ENCODE data around the gene CHERP.

DNA sequence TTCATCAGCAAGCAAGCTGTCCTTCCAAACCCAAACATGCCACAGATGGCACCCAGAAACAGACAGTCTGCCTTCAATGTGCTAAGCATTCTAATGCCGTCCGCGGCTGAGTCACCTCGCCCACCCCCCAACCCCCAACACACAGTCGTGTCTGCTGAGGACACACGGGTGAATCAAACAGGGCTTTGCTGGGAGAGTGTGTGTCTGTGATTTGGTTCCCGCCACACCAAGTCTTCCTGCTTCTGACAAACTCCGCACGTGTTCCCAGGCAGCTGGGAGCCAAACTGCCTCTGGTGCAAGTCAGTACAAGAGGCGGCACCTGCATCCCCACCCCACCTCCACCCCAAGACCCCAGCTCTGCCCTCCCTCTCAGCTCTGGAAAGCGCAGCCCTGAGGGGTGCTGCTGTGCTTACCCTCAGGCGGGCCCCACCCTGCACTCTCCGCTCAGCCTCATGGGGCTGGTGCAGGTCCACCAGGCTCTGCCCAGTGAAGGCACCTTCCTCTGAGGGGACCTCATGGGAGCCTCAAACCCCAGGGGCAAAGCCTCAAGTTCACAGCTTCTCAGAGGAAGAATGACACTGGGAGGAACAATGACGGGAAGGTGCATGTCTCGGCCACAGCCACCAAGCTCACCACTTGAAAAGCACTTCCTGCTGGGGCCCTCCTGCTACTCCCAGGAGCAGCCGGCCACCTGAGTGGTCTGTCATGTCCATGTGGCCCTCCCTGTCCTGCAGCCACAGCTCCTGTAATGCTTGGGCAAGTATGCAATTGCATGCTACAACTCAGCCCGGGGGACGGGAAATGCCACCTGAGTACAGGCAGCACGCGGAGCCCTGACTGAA lies 45.0 kb upstream of the CHERP start:
- TF ChIP-seq POLR2AphosphoS5 (IDR thresholded peaks at IDR 0.05), result peak in 1 of 2 donors; percentile 17
- TF ChIP-seq, protein P1, sequence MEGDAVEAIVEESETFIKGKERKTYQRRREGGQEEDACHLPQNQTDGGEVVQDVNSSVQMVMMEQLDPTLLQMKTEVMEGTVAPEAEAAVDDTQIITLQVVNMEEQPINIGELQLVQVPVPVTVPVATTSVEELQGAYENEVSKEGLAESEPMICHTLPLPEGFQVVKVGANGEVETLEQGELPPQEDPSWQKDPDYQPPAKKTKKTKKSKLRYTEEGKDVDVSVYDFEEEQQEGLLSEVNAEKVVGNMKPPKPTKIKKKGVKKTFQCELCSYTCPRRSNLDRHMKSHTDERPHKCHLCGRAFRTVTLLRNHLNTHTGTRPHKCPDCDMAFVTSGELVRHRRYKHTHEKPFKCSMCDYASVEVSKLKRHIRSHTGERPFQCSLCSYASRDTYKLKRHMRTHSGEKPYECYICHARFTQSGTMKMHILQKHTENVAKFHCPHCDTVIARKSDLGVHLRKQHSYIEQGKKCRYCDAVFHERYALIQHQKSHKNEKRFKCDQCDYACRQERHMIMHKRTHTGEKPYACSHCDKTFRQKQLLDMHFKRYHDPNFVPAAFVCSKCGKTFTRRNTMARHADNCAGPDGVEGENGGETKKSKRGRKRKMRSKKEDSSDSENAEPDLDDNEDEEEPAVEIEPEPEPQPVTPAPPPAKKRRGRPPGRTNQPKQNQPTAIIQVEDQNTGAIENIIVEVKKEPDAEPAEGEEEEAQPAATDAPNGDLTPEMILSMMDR (IDR thresholded peaks at IDR 0.05), result no peak
- TF ChIP-seq POLR2A (IDR thresholded peaks at IDR 0.05), result no peak

All from upper lobe of left lung (tissue), 4 donors.